Esophagus squamous epithelium (tissue), 4 donors: ENCODE data around the gene LSG1.

ENCODE experiments used
- POLR2A ChIP-seq, 4 donors: fragments of 450-650 bp; IDR thresholded peaks; one replicate each; pipeline ENCODE4 v1.6.1; 2017; ENCODE audit warnings: antibody characterized with exemption in 4 of 4, mild to moderate bottlenecking in 4 of 4, moderate library complexity in 3 of 4
- TF ChIP-seq, protein P1 (sequence below), 6 experiments: fragments of 450-650 bp in 4 of 6; fragments of 200-600 bp in 2 of 6; sonication (generic) in 2 of 6; IDR thresholded peaks; one replicate each; pipeline ENCODE4 v1.5.1; 2016 to 2019; ENCODE audit warnings: antibody characterized with exemption in 6 of 6, mild to moderate bottlenecking in 4 of 6, moderate library complexity in 4 of 6

DNA sequence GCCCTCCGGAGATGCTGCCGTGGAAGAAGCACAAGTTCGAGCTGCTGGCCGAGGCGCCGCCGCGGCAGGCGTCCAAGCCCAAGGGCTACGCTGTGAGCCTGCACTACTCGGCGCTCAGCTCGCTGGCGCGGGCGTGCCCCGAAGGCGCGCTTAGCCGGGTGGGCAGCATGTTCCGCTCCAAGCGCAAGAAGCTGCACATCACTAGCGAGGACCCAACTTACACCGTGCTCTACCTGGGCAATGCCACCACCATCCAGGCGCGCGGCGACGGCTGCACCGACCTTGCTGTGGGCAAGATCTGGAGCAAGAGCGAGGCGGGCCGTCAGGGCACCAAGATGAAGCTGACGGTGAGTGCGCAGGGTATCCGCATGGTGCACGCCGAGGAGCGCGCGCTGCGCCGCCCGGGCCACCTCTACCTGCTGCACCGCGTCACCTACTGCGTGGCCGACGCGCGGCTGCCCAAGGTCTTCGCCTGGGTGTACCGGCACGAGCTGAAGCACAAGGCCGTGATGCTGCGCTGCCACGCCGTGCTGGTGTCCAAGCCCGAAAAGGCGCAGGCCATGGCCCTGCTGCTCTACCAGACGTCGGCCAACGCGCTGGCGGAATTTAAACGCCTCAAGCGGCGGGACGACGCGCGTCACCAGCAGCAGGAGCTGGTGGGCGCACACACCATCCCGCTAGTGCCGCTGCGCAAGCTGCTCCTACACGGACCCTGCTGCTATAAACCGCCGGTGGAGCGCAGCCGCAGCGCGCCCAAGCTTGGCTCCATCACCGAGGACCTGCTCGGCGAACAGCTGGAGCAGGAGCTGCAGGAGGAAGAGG is 15.0 kb upstream of the LSG1 start:
- TF ChIP-seq POLR2A (IDR thresholded peaks at IDR 0.05), result no peak
- TF ChIP-seq, protein P1, sequence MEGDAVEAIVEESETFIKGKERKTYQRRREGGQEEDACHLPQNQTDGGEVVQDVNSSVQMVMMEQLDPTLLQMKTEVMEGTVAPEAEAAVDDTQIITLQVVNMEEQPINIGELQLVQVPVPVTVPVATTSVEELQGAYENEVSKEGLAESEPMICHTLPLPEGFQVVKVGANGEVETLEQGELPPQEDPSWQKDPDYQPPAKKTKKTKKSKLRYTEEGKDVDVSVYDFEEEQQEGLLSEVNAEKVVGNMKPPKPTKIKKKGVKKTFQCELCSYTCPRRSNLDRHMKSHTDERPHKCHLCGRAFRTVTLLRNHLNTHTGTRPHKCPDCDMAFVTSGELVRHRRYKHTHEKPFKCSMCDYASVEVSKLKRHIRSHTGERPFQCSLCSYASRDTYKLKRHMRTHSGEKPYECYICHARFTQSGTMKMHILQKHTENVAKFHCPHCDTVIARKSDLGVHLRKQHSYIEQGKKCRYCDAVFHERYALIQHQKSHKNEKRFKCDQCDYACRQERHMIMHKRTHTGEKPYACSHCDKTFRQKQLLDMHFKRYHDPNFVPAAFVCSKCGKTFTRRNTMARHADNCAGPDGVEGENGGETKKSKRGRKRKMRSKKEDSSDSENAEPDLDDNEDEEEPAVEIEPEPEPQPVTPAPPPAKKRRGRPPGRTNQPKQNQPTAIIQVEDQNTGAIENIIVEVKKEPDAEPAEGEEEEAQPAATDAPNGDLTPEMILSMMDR (IDR thresholded peaks at IDR 0.05), result no peak
